A673 (cell line): Measurements from ENCODE around the gene KRT7. TPM values are rescaled to one million over a fixed set of nuclear protein-coding genes. Genes with fewer than 3 reads are reported as not detected.

Experiments
- BruUV-seq: library from RNA; stranded (reverse); fragments of 400-500 nt; replicated peaks from 2 replicates; lab custom pipeline; 2021; lab: Mats Ljungman, UMichigan
- CTCF ChIA-PET: fragments of 300-600 bp; sonication (Branson Sonifier 250); formaldehyde crosslinking; loops from one replicate; lab custom pipeline; 2022; ENCODE audit warnings: antibody characterized with exemption; lab: Charles Lee
- POLR2A ChIA-PET: fragments of 300-600 bp; sonication (Branson Sonifier 250); formaldehyde crosslinking; loops from one replicate; lab custom pipeline; 2022; ENCODE audit warnings: antibody characterized with exemption; ENCODE audit not compliant: low non-redundant PET; lab: Charles Lee
- DNase-seq: peaks from one replicate; pipeline ENCODE4 v3.0.0-alpha.2; 2015; ENCODE audit warnings: low spot score
- H3K27ac ChIP-seq: fragments of 200-600 bp; sonication (generic); 2 replicates; pipeline ENCODE4 v1.5.1; 2016; ENCODE audit warnings: mixed run types, low read depth, mild to moderate bottlenecking, mixed read lengths, antibody characterized with exemption, low read length; ENCODE audit not compliant: poor library complexity, severe bottlenecking
- H3K27me3 ChIP-seq: fragments of 200-600 bp; sonication (generic); replicated peaks from 2 replicates; pipeline ENCODE4 v1.6.1; 2017; ENCODE audit warnings: mixed run types, low read depth, mild to moderate bottlenecking, mixed read lengths, antibody characterized with exemption, low read length; ENCODE audit not compliant: insufficient read depth, poor library complexity
- H3K36me3 ChIP-seq: fragments of 200-600 bp; sonication (generic); 2 replicates; pipeline ENCODE4 v1.6.1; 2016; ENCODE audit warnings: mixed run types, mild to moderate bottlenecking, mixed read lengths, antibody characterized with exemption, low read length; ENCODE audit not compliant: insufficient read depth, poor library complexity, severe bottlenecking
- H3K4me1 ChIP-seq: fragments of 200-600 bp; sonication (generic); 2 replicates; pipeline ENCODE4 v1.6.1; 2017; ENCODE audit warnings: mixed run types, mild to moderate bottlenecking, mixed read lengths, antibody characterized with exemption, low read length; ENCODE audit not compliant: insufficient read depth, poor library complexity, severe bottlenecking
- H3K4me3 ChIP-seq: fragments of 200-600 bp; sonication (generic); 2 replicates; pipeline ENCODE4 v1.5.1; 2016; ENCODE audit warnings: low read depth, mixed run types, mild to moderate bottlenecking, mixed read lengths, low read length; ENCODE audit not compliant: poor library complexity, severe bottlenecking
- H3K9me3 ChIP-seq: fragments of 200-600 bp; sonication (generic); 2 replicates; pipeline ENCODE4 v1.6.1; 2016; ENCODE audit warnings: mixed run types, low read depth, mild to moderate bottlenecking, mixed read lengths, antibody characterized with exemption, low read length; ENCODE audit not compliant: poor library complexity, severe bottlenecking
- EZH2 ChIP-seq: fragments of 200-600 bp; sonication (generic); IDR thresholded peaks from 2 replicates; pipeline ENCODE4 v1.6.1; 2017; ENCODE audit warnings: borderline replicate concordance, low read depth, mild to moderate bottlenecking, mixed read lengths, antibody characterized with exemption, low read length; ENCODE audit not compliant: poor library complexity, severe bottlenecking
- intact Hi-C: fragments of 100-400 bp; cut with micrococcal nuclease; formaldehyde crosslinking; loops from one replicate; pipeline ENCODE4 v1.10.0; 2022; ENCODE audit not compliant: unreplicated experiment
- total RNA-seq: library from RNA; stranded (reverse); gene quantifications from 2 replicates; pipeline ENCODE4 v1.2.3, GENCODE V29; 2021
- TF ChIP-seq, protein P1 (sequence below): fragments of 300-800, 200-600 bp; sonication (generic); conservative IDR thresholded peaks from 2 replicates; pipeline ENCODE4 v1.5.1; 2017; ENCODE audit warnings: low read depth, mild to moderate bottlenecking, antibody characterized with exemption, low read length, moderate library complexity, mixed read lengths

The KRT7 gene
- total RNA-seq, 1 experiment from 2014 or later = 1.0 TPM

DNA sequence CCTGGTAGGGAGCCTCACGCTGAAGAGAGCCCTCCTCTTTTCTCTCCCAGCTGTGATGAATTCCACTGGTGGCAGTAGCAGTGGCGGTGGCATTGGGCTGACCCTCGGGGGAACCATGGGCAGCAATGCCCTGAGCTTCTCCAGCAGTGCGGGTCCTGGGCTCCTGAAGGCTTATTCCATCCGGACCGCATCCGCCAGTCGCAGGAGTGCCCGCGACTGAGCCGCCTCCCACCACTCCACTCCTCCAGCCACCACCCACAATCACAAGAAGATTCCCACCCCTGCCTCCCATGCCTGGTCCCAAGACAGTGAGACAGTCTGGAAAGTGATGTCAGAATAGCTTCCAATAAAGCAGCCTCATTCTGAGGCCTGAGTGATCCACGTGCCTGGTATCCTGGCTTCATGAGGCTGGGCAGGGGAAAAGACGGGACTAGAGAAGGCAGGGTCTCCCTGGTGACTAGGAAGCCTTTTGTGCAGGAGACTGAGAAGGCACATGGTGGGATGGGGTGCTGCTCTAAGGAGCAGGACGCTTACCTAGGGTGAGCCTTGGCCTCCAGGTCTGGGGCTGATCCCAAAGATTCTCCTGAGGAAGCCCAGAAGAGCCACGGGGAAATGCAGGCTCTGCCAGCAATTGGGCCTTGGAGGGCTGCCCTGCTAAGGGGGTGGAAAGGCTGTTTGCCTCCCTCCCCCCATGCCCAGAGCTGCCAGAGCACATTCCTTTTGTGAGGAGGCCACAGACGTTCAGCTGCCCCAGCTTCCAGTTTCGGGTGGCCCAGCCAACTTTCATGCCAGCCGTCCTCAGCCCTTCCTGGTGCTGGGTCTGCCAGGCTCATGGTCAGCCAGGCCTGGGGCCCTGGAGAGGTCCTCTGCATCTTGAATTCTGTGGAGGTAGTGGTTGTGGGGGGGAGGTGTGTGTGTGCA lies 15.8 kb downstream of the KRT7 start:
- H3K9me3 ChIP-seq = no peaks in the 10 kb centered on the region
- H3K4me3 ChIP-seq = no peak overlapping the region
- no TSS peak for BruUV-seq
- TF ChIP-seq, protein P1, sequence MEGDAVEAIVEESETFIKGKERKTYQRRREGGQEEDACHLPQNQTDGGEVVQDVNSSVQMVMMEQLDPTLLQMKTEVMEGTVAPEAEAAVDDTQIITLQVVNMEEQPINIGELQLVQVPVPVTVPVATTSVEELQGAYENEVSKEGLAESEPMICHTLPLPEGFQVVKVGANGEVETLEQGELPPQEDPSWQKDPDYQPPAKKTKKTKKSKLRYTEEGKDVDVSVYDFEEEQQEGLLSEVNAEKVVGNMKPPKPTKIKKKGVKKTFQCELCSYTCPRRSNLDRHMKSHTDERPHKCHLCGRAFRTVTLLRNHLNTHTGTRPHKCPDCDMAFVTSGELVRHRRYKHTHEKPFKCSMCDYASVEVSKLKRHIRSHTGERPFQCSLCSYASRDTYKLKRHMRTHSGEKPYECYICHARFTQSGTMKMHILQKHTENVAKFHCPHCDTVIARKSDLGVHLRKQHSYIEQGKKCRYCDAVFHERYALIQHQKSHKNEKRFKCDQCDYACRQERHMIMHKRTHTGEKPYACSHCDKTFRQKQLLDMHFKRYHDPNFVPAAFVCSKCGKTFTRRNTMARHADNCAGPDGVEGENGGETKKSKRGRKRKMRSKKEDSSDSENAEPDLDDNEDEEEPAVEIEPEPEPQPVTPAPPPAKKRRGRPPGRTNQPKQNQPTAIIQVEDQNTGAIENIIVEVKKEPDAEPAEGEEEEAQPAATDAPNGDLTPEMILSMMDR = no peak
- no peak for TF ChIP-seq EZH2
- POLR2A ChIA-PET = no interaction called here
- CTCF ChIA-PET = no interaction called here
- no peak overlapping the region for H3K27ac ChIP-seq
- no peaks in the 10 kb centered on the region for H3K36me3 ChIP-seq
- no peaks in the 10 kb centered on the region for H3K4me1 ChIP-seq
- no peaks in the 10 kb centered on the region for H3K27me3 ChIP-seq
- intact Hi-C loops = no loop called here
- DNase-seq = no peak

DNA sequence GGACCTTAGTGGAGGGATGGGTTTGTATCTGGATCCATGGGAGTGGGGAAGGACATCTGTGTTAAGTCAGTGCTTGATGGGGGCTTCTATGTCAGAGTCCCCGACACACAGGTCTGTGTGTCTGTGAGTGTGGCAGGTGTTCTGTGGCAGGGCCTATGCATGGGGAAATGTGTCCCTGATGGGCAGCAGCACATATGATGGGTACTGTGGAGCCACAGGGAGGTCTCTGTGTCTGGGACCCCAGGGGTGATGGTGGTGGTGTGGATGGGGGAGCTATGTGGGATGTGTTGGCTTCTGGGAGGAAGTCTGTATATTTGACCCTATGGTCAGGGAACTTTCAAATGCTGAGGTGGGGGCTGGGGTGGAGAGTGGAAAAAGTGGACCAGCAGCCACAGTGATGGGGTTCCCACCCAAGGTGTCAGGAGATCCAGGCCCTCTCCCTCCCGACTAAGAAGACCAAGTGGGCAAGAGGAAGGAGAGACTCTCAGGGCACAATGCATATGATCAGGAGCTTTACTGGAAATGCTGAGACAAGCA lies 16.5 kb downstream of the KRT7 start:
- Histone ChIP-seq H3K27me3 (no peaks in the 10 kb centered on the region), H3K36me3 (no peaks in the 10 kb centered on the region), H3K9me3 (no peaks in the 10 kb centered on the region), H3K4me3 (no peak overlapping the region), H3K4me1 (no peaks in the 10 kb centered on the region), H3K27ac (no peak overlapping the region)
- no TSS peak for BruUV-seq
- CTCF ChIA-PET = no interaction called here
- intact Hi-C loops = no loop called here
- TF ChIP-seq, protein P1 = no peak
- no peak for TF ChIP-seq EZH2
- DNase-seq = no peak
- POLR2A ChIA-PET = no interaction called here

DNA sequence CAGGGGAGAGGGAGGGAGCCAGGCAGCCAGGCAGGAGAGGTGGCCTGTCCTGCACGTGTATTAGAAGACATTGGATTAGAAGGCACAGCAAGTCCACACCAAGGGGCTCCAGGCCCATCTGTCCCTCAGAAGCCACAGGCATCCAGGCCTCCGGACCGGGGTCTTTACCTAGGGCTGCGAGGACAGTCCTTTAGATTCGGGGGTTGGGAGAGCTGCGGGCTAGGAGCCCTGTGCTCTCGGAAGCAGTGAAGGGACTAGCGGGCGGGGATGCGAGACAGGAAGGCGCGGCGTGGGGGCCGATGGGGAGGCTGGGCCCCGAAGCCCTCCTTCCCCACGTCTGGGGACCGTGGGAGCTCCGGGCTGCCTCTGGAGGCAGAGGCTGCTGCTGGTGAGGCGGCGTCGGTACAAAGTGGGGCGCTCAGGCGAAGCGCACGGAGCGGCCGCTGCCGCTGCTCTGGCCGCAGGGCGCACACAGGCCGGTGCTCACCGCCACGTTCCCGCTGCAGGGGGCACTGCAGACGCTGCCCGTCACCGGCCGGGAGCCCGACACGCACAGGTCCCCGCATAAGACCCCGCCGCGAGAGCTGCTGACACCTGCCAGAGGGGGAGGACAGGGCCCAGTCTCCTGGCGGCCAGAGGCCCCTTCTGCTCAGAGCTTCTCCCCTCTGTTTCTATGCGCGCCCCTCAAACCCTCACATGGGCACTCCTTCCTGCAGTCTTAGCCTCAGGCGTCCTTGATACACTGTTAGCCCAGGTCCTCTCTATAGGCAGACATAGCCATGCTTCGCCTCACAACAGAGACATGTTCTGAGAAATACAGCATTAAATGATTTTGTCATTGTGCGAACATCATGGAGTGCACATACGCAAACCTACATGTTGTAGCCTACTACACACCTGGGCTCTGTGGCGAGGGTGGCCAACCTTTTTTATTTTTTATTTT lies 17.3 kb downstream of the KRT7 start:
- intact Hi-C loops = no loop called here
- ChIA-PET CTCF (no interaction called here), POLR2A (no interaction called here)
- DNase-seq = no peak
- Histone ChIP-seq H3K9me3 (no peaks in the 10 kb centered on the region), H3K36me3 (no peaks in the 10 kb centered on the region), H3K27me3 (no peaks in the 10 kb centered on the region), H3K4me3 (no peak overlapping the region), H3K4me1 (no peaks in the 10 kb centered on the region), H3K27ac (no peak overlapping the region)
- BruUV-seq = no TSS peak
- TF ChIP-seq, protein P1 = no peak
- no peak for TF ChIP-seq EZH2
